GM12874 (cell line): ENCODE measurements around the gene FRA10AC1.

Experiments
- CTCF ChIP-seq: IDR thresholded peaks from 2 replicates; pipeline ENCODE4 v1.5.1; 2011; ENCODE audit warnings: low read depth, mild to moderate bottlenecking, control low read depth, low read length, moderate library complexity; ENCODE audit not compliant: insufficient read depth

Gene FRA10AC1

DNA sequence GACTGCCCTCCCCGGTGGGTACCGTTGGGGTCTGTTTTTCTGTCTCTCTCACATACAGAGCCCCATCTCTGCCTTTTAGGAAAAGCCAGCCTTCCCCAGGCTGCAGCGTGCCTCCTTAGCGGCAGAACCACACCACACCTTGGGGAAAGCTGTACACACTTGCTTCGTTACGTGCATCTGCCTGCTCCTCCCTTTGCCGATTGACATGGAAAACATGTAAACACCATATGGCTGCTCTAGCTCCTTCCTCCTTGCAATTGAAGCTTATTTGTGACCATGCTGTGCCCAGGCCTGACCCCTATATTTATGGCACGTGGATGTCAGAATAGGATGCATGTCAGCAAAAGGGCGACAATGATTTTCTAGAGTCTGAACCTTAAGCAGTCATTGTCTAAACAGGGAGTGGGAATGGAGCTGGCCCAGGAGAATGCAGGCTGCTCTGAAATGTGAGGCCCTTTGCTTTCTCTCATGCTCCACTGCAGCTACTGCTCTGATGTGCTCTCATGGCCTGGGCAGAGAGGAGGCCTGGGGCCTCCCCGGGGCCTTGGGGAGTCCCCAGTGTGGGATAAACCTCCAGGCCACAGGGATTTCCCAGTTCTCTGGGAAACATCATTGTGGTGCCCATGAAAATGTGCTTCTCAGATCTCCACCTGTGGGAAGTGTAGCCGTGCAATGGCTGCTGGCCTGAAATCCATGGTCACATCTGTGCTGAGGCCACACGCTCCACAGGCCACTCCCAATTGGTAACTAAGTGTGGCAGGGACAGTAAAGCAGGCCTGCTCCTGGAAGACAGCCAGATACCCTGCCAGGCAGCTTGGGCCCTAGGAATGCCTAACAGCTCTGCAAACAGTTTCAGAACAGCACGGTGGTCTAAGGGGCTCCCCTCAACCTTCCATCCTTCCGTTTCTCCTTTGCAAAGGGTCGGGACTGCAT lies 71.5 kb downstream of the FRA10AC1 start:
- no peak for TF ChIP-seq CTCF

DNA sequence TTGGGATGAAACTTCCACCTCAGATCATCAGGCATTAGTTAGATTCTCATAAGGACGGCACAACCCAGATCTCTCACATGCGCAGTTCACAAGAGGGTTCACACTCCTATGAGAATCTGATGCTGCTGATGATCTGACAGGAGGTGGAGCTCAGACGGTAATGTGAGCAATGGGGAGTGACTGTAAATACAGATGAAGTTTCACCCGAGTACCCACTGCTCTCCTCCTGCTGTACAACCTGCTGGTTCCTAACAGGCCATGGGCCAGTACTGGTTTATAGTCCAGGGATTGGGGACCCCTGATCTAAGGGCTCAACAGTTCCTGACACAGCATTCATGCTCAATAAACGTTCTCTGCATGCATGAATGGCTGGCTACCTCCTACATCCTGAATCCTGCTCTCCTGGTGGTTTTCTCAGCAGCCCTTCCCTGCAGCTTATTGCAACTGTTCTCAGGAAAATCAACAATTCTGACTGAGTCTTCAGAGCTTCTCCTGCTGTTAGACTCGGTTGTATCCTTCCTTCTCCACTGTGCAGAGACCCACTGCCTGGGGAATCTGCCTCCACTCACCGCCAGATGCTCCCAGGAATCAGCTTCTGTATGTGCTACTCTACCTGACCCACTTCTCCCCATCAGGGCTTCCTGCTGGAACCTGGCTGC lies 72.6 kb downstream of the FRA10AC1 start:
- no peak for TF ChIP-seq CTCF

DNA sequence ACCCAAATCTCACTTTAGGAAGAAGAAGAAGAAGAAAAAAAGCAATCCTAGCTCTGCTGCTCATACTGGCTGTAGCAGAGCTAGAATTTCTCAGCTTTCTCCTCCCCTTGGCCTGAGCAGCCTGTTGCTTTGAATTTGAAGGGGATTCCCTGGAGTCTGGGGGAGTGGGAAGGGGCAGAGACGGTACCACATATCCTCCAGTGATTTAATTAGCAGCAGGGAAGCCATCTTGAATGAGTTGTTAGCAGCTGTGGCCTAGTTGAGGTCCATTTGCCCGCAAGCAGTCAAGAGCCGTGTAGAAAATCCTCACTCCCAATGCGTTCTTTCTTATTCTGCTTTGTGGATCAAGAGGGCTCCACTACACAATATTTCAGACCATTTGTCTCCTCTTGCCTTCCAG lies 73.5 kb downstream of the FRA10AC1 start:
- no peak for TF ChIP-seq CTCF

DNA sequence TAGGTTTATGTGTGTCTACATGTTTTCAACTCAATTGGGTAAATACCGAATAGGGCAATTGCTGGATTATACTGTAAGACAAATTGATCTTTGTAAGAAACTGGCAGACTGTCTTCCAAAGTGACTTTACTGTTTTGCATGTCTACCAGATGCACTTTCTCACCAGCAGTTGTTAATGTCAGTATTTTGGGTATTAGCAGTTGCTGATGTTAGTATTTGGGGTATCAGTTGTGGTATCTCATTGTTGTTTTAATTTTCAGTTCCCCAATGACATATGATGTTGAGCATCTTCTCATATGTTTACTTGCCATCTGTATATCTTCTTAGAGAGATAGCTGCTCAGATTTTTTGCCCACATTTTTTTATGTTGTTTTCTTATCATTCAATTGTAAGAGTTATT lies 79.5 kb downstream of the FRA10AC1 start:
- no peak for TF ChIP-seq CTCF

DNA sequence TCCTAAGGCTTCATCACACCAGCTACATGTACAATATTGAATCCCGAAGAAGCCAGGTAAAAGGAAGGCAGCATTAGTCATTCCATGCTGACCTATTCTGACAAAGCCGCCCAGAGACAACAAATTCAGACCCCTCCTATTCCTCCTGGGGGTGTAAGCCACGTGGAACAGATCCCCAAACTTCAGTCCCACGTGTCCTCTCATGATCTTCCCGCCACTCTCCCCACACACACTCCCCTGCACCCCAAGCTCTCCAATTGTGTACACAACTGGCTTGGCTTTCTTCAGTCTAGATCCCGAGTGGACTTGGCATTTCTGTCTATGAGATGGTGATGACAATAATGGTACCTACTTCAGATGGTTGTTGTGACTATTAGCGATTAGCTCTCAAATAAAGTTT lies 81.5 kb downstream of the FRA10AC1 start:
- TF ChIP-seq CTCF, result no peak
